H1 (cell line): ENCODE measurements around the gene SLCO6A1. TPM values are rescaled to one million over a fixed set of nuclear protein-coding genes. Genes with fewer than 3 reads are reported as not detected.

Experiments used
- CTCF ChIA-PET: fragments of 300-600 bp; sonication (Branson Sonifier 250); formaldehyde crosslinking; loops from one replicate; lab custom pipeline; 2021; ENCODE audit not compliant: partially characterized antibody; lab: Charles Lee
- POLR2A ChIA-PET: fragments of 300-600 bp; sonication (Branson Sonifier 250); formaldehyde crosslinking; loops from one replicate; lab custom pipeline; 2021; ENCODE audit warnings: inconsistent platforms; ENCODE audit not compliant: partially characterized antibody; lab: Charles Lee
- DNase-seq, 2 experiments: peaks; one replicate each; pipeline versions ENCODE4 v3.0.0 to v3.0.0-alpha.2; 2010 to 2022; ENCODE audit warnings: low spot score in 2 of 2, low read depth in 1 of 2, mixed read lengths in 1 of 2
- FAIRE-seq: peaks from 2 replicates; lab custom pipeline; 2011; peaks lifted over from hg19 to GRCh38; lab: Jason Lieb, UNC
- H2AFZ ChIP-seq: 2 replicates; pipeline ENCODE4 v1.8.1; 2012; ENCODE audit warnings: low read length, inconsistent platforms
- H2AK5ac ChIP-seq: 2 replicates; pipeline ENCODE4 v1.6.1; 2013; ENCODE audit warnings: low read depth, low read length
- H2BK120ac ChIP-seq: replicated peaks from 2 replicates; pipeline ENCODE3; 2013; ENCODE audit warnings: low read depth, low read length, inconsistent platforms
- H2BK12ac ChIP-seq: 2 replicates; pipeline ENCODE4 v1.6.1; 2013; ENCODE audit warnings: low read depth, low read length
- H2BK15ac ChIP-seq: 2 replicates; pipeline ENCODE4 v1.6.1; 2013; ENCODE audit warnings: low read length
- H2BK20ac ChIP-seq: 2 replicates; pipeline ENCODE4 v1.6.1; 2013; ENCODE audit warnings: low read length
- H2BK5ac ChIP-seq: 2 replicates; pipeline ENCODE4 v1.6.1; 2013; ENCODE audit warnings: low read depth, low read length
- H3K14ac ChIP-seq: 2 replicates; pipeline ENCODE4 v1.6.1; 2013; ENCODE audit warnings: inconsistent platforms; ENCODE audit not compliant: insufficient read length
- H3K18ac ChIP-seq: 2 replicates; pipeline ENCODE4 v1.6.1; 2013; ENCODE audit warnings: low read length; ENCODE audit errors: extremely low read depth
- H3K23ac ChIP-seq: 2 replicates; pipeline ENCODE4 v1.6.1; 2013; ENCODE audit warnings: inconsistent platforms; ENCODE audit not compliant: insufficient read length
- H3K23me2 ChIP-seq: 2 replicates; pipeline ENCODE4 v1.6.1; 2013; ENCODE audit warnings: low read depth, low read length
- H3K27ac ChIP-seq: 2 replicates; pipeline ENCODE4 v1.6.1; 2011; ENCODE audit warnings: low read depth, low read length, inconsistent platforms
- H3K27me3 ChIP-seq, 4 experiments: replicated peaks in 1 of 4; 1 replicate in 1 of 4; 2 replicates in 3 of 4; pipeline versions ENCODE4 v1.6.1 to v1.8.1; 2011 to 2013; ENCODE audit warnings: low read length in 3 of 4, mild to moderate bottlenecking in 3 of 4, inconsistent platforms in 2 of 4, mixed read lengths in 2 of 4, moderate library complexity in 1 of 4; ENCODE audit not compliant: control insufficient read depth in 3 of 4, insufficient read depth in 3 of 4; ENCODE audit errors: extremely low read depth in 1 of 4
- H3K36me3 ChIP-seq, 4 experiments: 2 replicates each; pipeline versions ENCODE4 v1.6.1 to v1.8.1; 2011 to 2013; ENCODE audit warnings: mild to moderate bottlenecking in 4 of 4, low read length in 3 of 4, moderate library complexity in 2 of 4, control low read depth in 1 of 4, inconsistent platforms in 1 of 4; ENCODE audit not compliant: insufficient read depth in 4 of 4, control insufficient read depth in 2 of 4
- H3K4ac ChIP-seq: replicated peaks from 2 replicates; pipeline ENCODE3; 2013; ENCODE audit warnings: low read length, low read depth, mixed read lengths, inconsistent platforms; ENCODE audit not compliant: insufficient read length
- H3K4me1 ChIP-seq, 4 experiments: replicated peaks in 1 of 4; 1 replicate in 1 of 4; 2 replicates in 3 of 4; pipeline versions ENCODE4 v1.6.1 to v1.8.1; 2011 to 2013; ENCODE audit warnings: low read length in 3 of 4, inconsistent platforms in 2 of 4, mixed read lengths in 1 of 4; ENCODE audit not compliant: insufficient read depth in 4 of 4, control insufficient read depth in 3 of 4
- H3K4me2 ChIP-seq, 2 experiments: 2 replicates each; pipeline versions ENCODE4 v1.6.1 to v1.8.1; 2011 to 2013; ENCODE audit warnings: low read depth in 2 of 2, low read length in 2 of 2, control low read depth in 1 of 2, inconsistent platforms in 1 of 2, mild to moderate bottlenecking in 1 of 2; ENCODE audit not compliant: insufficient read depth in 1 of 2
- H3K4me3 ChIP-seq, 4 experiments: fragments of 200-600, 300-600 bp in 1 of 4; sonication (generic), shearing (Covaris generic), sonication (Bioruptor Twin) in 1 of 4; 2 replicates each; pipeline versions ENCODE4 v1.5.1 to v1.8.1; 2011 to 2016; ENCODE audit warnings: low read length in 4 of 4, low read depth in 3 of 4, control low read depth in 2 of 4, inconsistent platforms in 2 of 4, mild to moderate bottlenecking in 2 of 4, mixed read lengths in 1 of 4, moderate library complexity in 1 of 4; ENCODE audit not compliant: insufficient read depth in 2 of 4; ENCODE audit errors: extremely low read depth in 1 of 4
- H3K56ac ChIP-seq: replicated peaks from 2 replicates; pipeline ENCODE3; 2013; ENCODE audit warnings: low read depth, mild to moderate bottlenecking, mixed read lengths, low read length, inconsistent platforms; ENCODE audit not compliant: insufficient read length
- H3K79me1 ChIP-seq: 2 replicates; pipeline ENCODE4 v1.6.1; 2013; ENCODE audit warnings: low read depth, low read length, control low read depth
- H3K79me2 ChIP-seq, 2 experiments: 2 replicates each; pipeline versions ENCODE4 v1.6.1 to v1.8.1; 2012 to 2013; ENCODE audit warnings: low read length in 2 of 2, mild to moderate bottlenecking in 2 of 2, inconsistent platforms in 1 of 2; ENCODE audit not compliant: insufficient read depth in 2 of 2, control insufficient read depth in 1 of 2
- H3K9ac ChIP-seq, 4 experiments: replicated peaks in 1 of 4; 1 replicate in 1 of 4; 2 replicates in 3 of 4; pipeline versions ENCODE4 v1.6.1 to v1.8.1; 2011 to 2013; ENCODE audit warnings: low read depth in 3 of 4, low read length in 3 of 4, control low read depth in 2 of 4, mild to moderate bottlenecking in 2 of 4, moderate library complexity in 2 of 4, inconsistent platforms in 1 of 4; ENCODE audit errors: extremely low read depth in 1 of 4
- H3K9me3 ChIP-seq, 2 experiments: 2 replicates each; pipeline versions ENCODE4 v1.6.1 to v1.8.1; 2012 to 2013; ENCODE audit warnings: mild to moderate bottlenecking in 2 of 2, moderate library complexity in 2 of 2, control low read depth in 1 of 2, inconsistent platforms in 1 of 2, low read depth in 1 of 2, low read length in 1 of 2, mixed read lengths in 1 of 2; ENCODE audit not compliant: insufficient read depth in 2 of 2
- H4K20me1 ChIP-seq, 2 experiments: replicated peaks in 1 of 2; 2 replicates each; pipeline versions ENCODE3 to v1.8.1; 2011 to 2013; ENCODE audit warnings: inconsistent platforms in 2 of 2, low read length in 2 of 2, mild to moderate bottlenecking in 1 of 2; ENCODE audit not compliant: insufficient read depth in 2 of 2, control insufficient read depth in 1 of 2
- H4K5ac ChIP-seq: 2 replicates; pipeline ENCODE4 v1.6.1; 2013; ENCODE audit warnings: low read length, low read depth, mixed read lengths, inconsistent platforms; ENCODE audit not compliant: insufficient read length
- H4K8ac ChIP-seq: 2 replicates; pipeline ENCODE4 v1.8.0; 2013; ENCODE audit warnings: mild to moderate bottlenecking, moderate library complexity, low read length, inconsistent platforms; ENCODE audit not compliant: insufficient read depth; ENCODE audit errors: extremely low read depth
- H4K91ac ChIP-seq: replicated peaks from 2 replicates; pipeline ENCODE3; 2013; ENCODE audit warnings: low read length, mixed read lengths, inconsistent platforms; ENCODE audit not compliant: insufficient read length
- BACH1 ChIP-seq: IDR thresholded peaks from 2 replicates; pipeline ENCODE4 v1.6.1; 2012; ENCODE audit warnings: low read length, improper control_type of control experiment
- CBX5 ChIP-seq: fragments of 300-800, 300-1000 bp; sonication (generic); IDR thresholded peaks from 2 replicates; pipeline ENCODE4 v1.7.1; 2016; ENCODE audit warnings: antibody characterized with exemption, low read length, low read depth
- FOSL1 ChIP-seq: IDR thresholded peaks from 2 replicates; pipeline ENCODE4 v1.6.1; 2011; ENCODE audit warnings: mild to moderate bottlenecking, low read depth, low read length, moderate library complexity; ENCODE audit not compliant: insufficient read depth
- GTF2F1 ChIP-seq: IDR thresholded peaks from 2 replicates; pipeline ENCODE4 v1.6.1; 2012; ENCODE audit warnings: low read depth, low read length, improper control_type of control experiment, borderline replicate concordance
- HDAC2 ChIP-seq, 2 experiments: fragments of 300-600 bp in 1 of 2; sonication (generic) in 1 of 2; IDR thresholded peaks; 2 replicates each; pipeline ENCODE4 v1.6.1; 2011 to 2012; ENCODE audit warnings: low read depth in 2 of 2, low read length in 2 of 2, mild to moderate bottlenecking in 2 of 2, moderate library complexity in 2 of 2, borderline replicate concordance in 1 of 2, inconsistent platforms in 1 of 2
- HDAC6 ChIP-seq: IDR thresholded peaks from one replicate; pipeline ENCODE4 v1.7.1; 2012; ENCODE audit warnings: low read depth, mild to moderate bottlenecking, inconsistent platforms, low read length, moderate library complexity
- KDM4A ChIP-seq: IDR thresholded peaks from one replicate; pipeline ENCODE4 v1.7.1; 2012; ENCODE audit warnings: low read depth, mild to moderate bottlenecking, moderate library complexity, low read length, inconsistent platforms; ENCODE audit not compliant: severe bottlenecking
- MAFK ChIP-seq: IDR thresholded peaks from 2 replicates; pipeline ENCODE4 v1.6.1; 2012; ENCODE audit warnings: low read depth, mild to moderate bottlenecking, improper control_type of control experiment, low read length
- POLR2AphosphoS5 ChIP-seq: IDR thresholded peaks from 2 replicates; pipeline ENCODE4 v1.6.1; 2011; ENCODE audit warnings: low read depth, low read length
- RBBP5 ChIP-seq: IDR thresholded peaks from 2 replicates; pipeline ENCODE4 v1.7.1; 2012; ENCODE audit warnings: low read depth, mild to moderate bottlenecking, inconsistent platforms, low read length, moderate library complexity, borderline replicate concordance
- RNF2 ChIP-seq: fragments of 200-900, 300-1000 bp; sonication (generic); IDR thresholded peaks from 2 replicates; pipeline ENCODE4 v1.7.1; 2016; ENCODE audit warnings: borderline replicate concordance, low read depth, mild to moderate bottlenecking, antibody characterized with exemption, low read length; ENCODE audit not compliant: poor library complexity, severe bottlenecking; ENCODE audit errors: missing control alignments
- SP2 ChIP-seq: IDR thresholded peaks from 2 replicates; pipeline ENCODE4 v1.6.1; 2012; ENCODE audit warnings: mild to moderate bottlenecking, low read length, inconsistent platforms
- SUZ12 ChIP-seq: fragments of 200-600 bp; sonication (generic); IDR thresholded peaks from 2 replicates; pipeline ENCODE4 v1.6.1; 2012; ENCODE audit warnings: mild to moderate bottlenecking, inconsistent platforms, low read length, moderate library complexity, mixed read lengths
- TAF1 ChIP-seq: IDR thresholded peaks from 2 replicates; pipeline ENCODE4 v1.6.1; 2011; ENCODE audit warnings: mild to moderate bottlenecking, low read depth, low read length
- TEAD4 ChIP-seq: IDR thresholded peaks from 2 replicates; pipeline ENCODE4 v1.6.1; 2012; ENCODE audit warnings: low read depth, low read length, inconsistent platforms, mixed read lengths
- polyA plus RNA-seq, 7 experiments: library from polyadenylated mRNA; depleted of rRNA in 3 of 7; stranded (reverse) in 5 of 7; unstranded in 2 of 7; fragments of >200 nt in 5 of 7; fragments of 200-250 nt in 2 of 7; gene quantifications; 1 replicate in 5 of 7; 2 replicates in 1 of 7; 4 replicates in 1 of 7; pipeline versions ENCODE4 v1.2.1 to v1.2.3, GENCODE V29; 2011 to 2013; ENCODE audit warnings: missing spikeins in 2 of 7, mixed read lengths in 2 of 7
- total RNA-seq: library from RNA; stranded (reverse); fragmentation: NEBNext Ultra II Directional; extraction: Animal tissue kit (Norgen Biotek cat#: 25700); gene quantifications from 2 replicates; pipeline ENCODE4 v1.2.1, GENCODE V29; 2021

The SLCO6A1 gene
- total and polyA plus RNA-seq, 2 of the 8 experiments (the other 6 are each of a cell fraction or from before 2014, with no cell fraction given): 0.06 to 0.56 TPM

DNA sequence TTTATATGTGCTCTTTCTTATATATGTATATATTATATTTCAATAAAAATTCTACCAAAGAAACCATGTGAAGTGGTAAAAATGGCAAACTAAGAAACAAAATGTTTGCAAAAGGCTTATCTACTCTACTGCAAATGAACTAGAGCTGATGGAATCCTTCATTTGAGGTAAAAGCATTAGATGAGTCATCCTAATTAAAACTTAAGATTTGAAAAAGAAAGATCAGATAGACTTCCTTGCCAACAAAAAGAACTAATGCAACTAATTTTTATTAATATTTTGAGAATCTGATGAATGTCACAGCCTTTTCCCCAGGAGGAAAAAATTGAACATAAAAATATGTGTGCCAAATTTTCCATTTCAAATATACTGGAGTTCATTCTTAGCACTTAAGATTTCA, 118.6 kb downstream of the SLCO6A1 start:
- H3K23me2 ChIP-seq: no peaks in the 10 kb centered on the region; the same call in 1 of the 2 replicates
- no peak for DNase-seq
- H3K4me2 ChIP-seq: no peak overlapping the region
- POLR2A ChIA-PET: no interaction called here
- H3K4me1 ChIP-seq: no peaks in the 10 kb centered on the region
- H3K27ac ChIP-seq: no peak overlapping the region
- H2BK120ac ChIP-seq: no peak overlapping the region
- no peak overlapping the region for H3K9ac ChIP-seq
- H2BK20ac ChIP-seq: no peak overlapping the region
- H2BK5ac ChIP-seq: no peak overlapping the region
- no peaks in the 10 kb centered on the region for H4K20me1 ChIP-seq
- H3K79me1 ChIP-seq: no peaks in the 10 kb centered on the region
- H4K5ac ChIP-seq: no peak overlapping the region
- no peaks in the 10 kb centered on the region for H3K79me2 ChIP-seq
- H2AK5ac ChIP-seq: no peak overlapping the region
- no peak overlapping the region for H4K91ac ChIP-seq
- H2BK12ac ChIP-seq: no peak overlapping the region
- H3K36me3 ChIP-seq: no peaks in the 10 kb centered on the region
- H3K56ac ChIP-seq: no peak overlapping the region
- no peak overlapping the region for H3K14ac ChIP-seq
- H2AFZ ChIP-seq: no peak overlapping the region
- H3K23ac ChIP-seq: no peak overlapping the region
- no peak overlapping the region for H4K8ac ChIP-seq
- H3K9me3 ChIP-seq: no peaks in the 10 kb centered on the region
- H2BK15ac ChIP-seq: no peak overlapping the region
- no peak overlapping the region for H3K4ac ChIP-seq
- H3K4me3 ChIP-seq: no peak overlapping the region
- H3K27me3 ChIP-seq: no peaks in the 10 kb centered on the region
- CTCF ChIA-PET: no interaction called here
- no peak for FAIRE-seq
- no peak overlapping the region for H3K18ac ChIP-seq
- no peak for TF ChIP-seq POLR2AphosphoS5
- no peak for TF ChIP-seq TEAD4
- no peak for TF ChIP-seq RBBP5
- TF ChIP-seq HDAC6: no peak
- no peak for TF ChIP-seq KDM4A
- no peak for TF ChIP-seq FOSL1
- no peak for TF ChIP-seq BACH1
- TF ChIP-seq HDAC2 (IDR thresholded peaks at IDR 0.05; ENCODE audit: borderline replicate concordance in 1 of 2, low read depth in 2 of 2, low read length in 2 of 2): no peak
- TF ChIP-seq CBX5: no peak
- TF ChIP-seq TAF1: no peak
- no peak for TF ChIP-seq MAFK
- TF ChIP-seq SP2: no peak
- TF ChIP-seq RNF2: no peak
- TF ChIP-seq SUZ12: no peak
- no peak for TF ChIP-seq GTF2F1
